Stimulated activated CD4-positive, alpha-beta T cell treated with anti-CD3 and anti-CD28 coated beads, Interleukin-12 subunit alpha, Interleukin-12 subunit beta, amount 100 ng/mL, for 48 hours (primary cell): ENCODE results near the gene CIAO2B.
A peak's percentile ranks its signal among the peaks of the same experiment; 100 is the strongest.
"Not testable (repeated sequence)": the region's sequence is repeated elsewhere in the genome, so short reads cannot be mapped to it uniquely, and the experiment has no call there.

Experiments used
- DNase-seq, 3 donors: peaks; one replicate each; pipeline ENCODE4 v3.0.0-alpha.2; 2020; ENCODE audit warnings: low read depth in 2 of 3, low spot score in 1 of 3

CIAO2B gene

GRCh38 chr16:66934138-66934838 lies at the start of gene CIAO2B:
TSS of gene CIAO2B (minus strand) at chr16:66934402. CDS start at chr16:66934364, 38 bp downstream.
- peak; percentile 75 to 87 (median 83) for DNase-seq

GRCh38 chr16:66983033-66983432 lies 48.8 kb upstream of the CIAO2B start:
- no peak for DNase-seq

GRCh38 chr16:66979011-66979717 lies 45.0 kb upstream of the CIAO2B start:
- no peak for DNase-seq

- peak; percentile 86 to 93 (median 89) for DNase-seq
Observed at GRCh38 chr16:66977341-66978113, 43.3 kb upstream of the CIAO2B start.

GRCh38 chr16:66976746-66977145 lies 42.5 kb upstream of the CIAO2B start:
- no peak for DNase-seq

- DNase-seq, result no peak
Observed at GRCh38 chr16:66975302-66975893, 41.2 kb upstream of the CIAO2B start.

GRCh38 chr16:66974932-66975246 lies 40.7 kb upstream of the CIAO2B start:
- peak; percentile 37 to 55 (median 51) for DNase-seq

GRCh38 chr16:66974156-66974931 lies 40.1 kb upstream of the CIAO2B start:
- not testable (repeated sequence) for DNase-seq

- no peak for DNase-seq
Observed at GRCh38 chr16:66973716-66974115, 39.5 kb upstream of the CIAO2B start.

- no peak for DNase-seq
Observed at GRCh38 chr16:66972983-66973382, 38.8 kb upstream of the CIAO2B start.

- DNase-seq, result no peak
Observed at GRCh38 chr16:66970775-66971720, 36.8 kb upstream of the CIAO2B start.

GRCh38 chr16:66968847-66969246 lies 34.6 kb upstream of the CIAO2B start:
- no peak for DNase-seq

- DNase-seq, result no peak
Observed at GRCh38 chr16:66964049-66964448, 29.8 kb upstream of the CIAO2B start.

GRCh38 chr16:66961914-66962313 lies 27.7 kb upstream of the CIAO2B start:
- no peak for DNase-seq

GRCh38 chr16:66961065-66961744 lies 27.0 kb upstream of the CIAO2B start, which contains the start of gene CES3:
TSS of gene CES3 (plus strand) at chr16:66961266. CDS start at chr16:66961308, 42 bp downstream.
- peak; percentile 64 to 69 (median 65) for DNase-seq

- no peak for DNase-seq
Observed at GRCh38 chr16:66960270-66960669, 26.1 kb upstream of the CIAO2B start.

- DNase-seq, result no peak
Observed at GRCh38 chr16:66959704-66960161, 25.5 kb upstream of the CIAO2B start.

- DNase-seq, result no peak
Observed at GRCh38 chr16:66958857-66959703, 24.9 kb upstream of the CIAO2B start.
